IgD-negative memory B cell (primary cell): Measurements from ENCODE around the gene C8B. TPM values are rescaled to one million over a fixed set of nuclear protein-coding genes. Genes with fewer than 3 reads are reported as not detected.
A peak's percentile ranks its signal among the peaks of the same experiment; 100 is the strongest.

ENCODE experiments used
- H3K27ac Mint-ChIP-seq, 3 donors: one replicate each; pipeline ENCODE4 v1.8.0; 2020 to 2022; ENCODE audit warnings: mild to moderate bottlenecking in 3 of 3, mixed read lengths in 3 of 3, moderate library complexity in 1 of 3
- H3K27me3 Mint-ChIP-seq: one replicate; pipeline ENCODE4 v1.8.0; 2021; ENCODE audit warnings: mixed read lengths
- H3K36me3 Mint-ChIP-seq: one replicate; pipeline ENCODE4 v1.8.0; 2020; ENCODE audit warnings: mild to moderate bottlenecking, mixed read lengths
- H3K4me1 Mint-ChIP-seq, 3 donors: one replicate each; pipeline ENCODE4 v1.8.0; 2020 to 2022; ENCODE audit warnings: mixed read lengths in 3 of 3, mild to moderate bottlenecking in 1 of 3
- H3K4me3 Mint-ChIP-seq, 4 donors: one replicate each; pipeline ENCODE4 v1.8.0; 2020 to 2022; ENCODE audit warnings: mild to moderate bottlenecking in 4 of 4, mixed read lengths in 4 of 4, moderate library complexity in 3 of 4
- H3K9me3 Mint-ChIP-seq, 3 donors: one replicate each; pipeline ENCODE4 v1.8.0; 2020 to 2021; ENCODE audit warnings: mixed read lengths in 3 of 3, mild to moderate bottlenecking in 1 of 3
- polyA plus RNA-seq: library from polyadenylated mRNA; unstranded; fragments of 300-500 nt; fragmentation: Illumina TruSeq; gene quantifications from one replicate; pipeline ENCODE4 v1.2.3, GENCODE V29; 2021

C8B gene
- polyA plus RNA-seq, 1 donor from 2014 or later, result not detected

DNA sequence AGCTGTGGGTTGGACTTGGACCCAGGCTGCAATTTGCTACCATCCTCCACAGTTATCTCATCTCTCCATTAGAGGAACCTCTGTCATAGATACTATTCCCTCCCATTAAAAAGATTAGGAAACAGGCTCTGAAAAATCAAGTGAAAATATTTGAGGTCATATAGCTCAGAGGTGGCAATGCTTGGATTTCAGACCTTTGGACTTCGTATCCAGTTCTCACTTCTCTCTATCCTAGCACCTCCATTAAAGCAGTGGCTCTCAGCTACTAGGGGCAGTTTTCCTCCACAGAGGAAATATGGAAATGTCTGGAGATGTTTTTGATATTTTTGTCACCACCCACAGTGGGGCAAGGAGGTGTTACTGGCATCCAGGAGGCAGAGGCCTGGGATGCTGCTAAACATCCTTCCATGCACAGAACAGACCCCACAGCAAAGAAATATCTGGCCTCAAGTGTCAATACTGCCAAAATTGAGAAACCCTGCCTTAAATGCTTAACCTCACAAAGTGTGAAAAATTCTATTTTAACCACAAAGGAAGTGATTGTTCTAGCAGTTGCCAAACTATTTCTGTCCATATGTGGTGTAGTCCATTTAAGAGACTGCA, 57.1 kb downstream of the C8B start:
- no peaks in the 10 kb centered on the region for H3K4me1 Mint-ChIP-seq

GRCh38 chr1:56905667-56906066, 60.1 kb downstream of the C8B start:
- Mint-ChIP-seq H3K36me3 (no peaks in the 10 kb centered on the region), H3K4me3 (no peak overlapping the region), H3K27me3 (peaks cover 2% of the 10 kb centered on the region), H3K9me3 (no peaks in the 10 kb centered on the region), H3K27ac (peak overlapping the region in 1 of 3 donors; percentile 3), H3K4me1 (no peaks in the 10 kb centered on the region)

More for the DNA sequence above, 57.1 kb downstream of the C8B start:
- Mint-ChIP-seq H3K9me3 (no peaks in the 10 kb centered on the region), H3K27me3 (peaks cover 2% of the 10 kb centered on the region), H3K4me3 (no peak overlapping the region), H3K36me3 (no peaks in the 10 kb centered on the region), H3K27ac (no peak overlapping the region)

DNA sequence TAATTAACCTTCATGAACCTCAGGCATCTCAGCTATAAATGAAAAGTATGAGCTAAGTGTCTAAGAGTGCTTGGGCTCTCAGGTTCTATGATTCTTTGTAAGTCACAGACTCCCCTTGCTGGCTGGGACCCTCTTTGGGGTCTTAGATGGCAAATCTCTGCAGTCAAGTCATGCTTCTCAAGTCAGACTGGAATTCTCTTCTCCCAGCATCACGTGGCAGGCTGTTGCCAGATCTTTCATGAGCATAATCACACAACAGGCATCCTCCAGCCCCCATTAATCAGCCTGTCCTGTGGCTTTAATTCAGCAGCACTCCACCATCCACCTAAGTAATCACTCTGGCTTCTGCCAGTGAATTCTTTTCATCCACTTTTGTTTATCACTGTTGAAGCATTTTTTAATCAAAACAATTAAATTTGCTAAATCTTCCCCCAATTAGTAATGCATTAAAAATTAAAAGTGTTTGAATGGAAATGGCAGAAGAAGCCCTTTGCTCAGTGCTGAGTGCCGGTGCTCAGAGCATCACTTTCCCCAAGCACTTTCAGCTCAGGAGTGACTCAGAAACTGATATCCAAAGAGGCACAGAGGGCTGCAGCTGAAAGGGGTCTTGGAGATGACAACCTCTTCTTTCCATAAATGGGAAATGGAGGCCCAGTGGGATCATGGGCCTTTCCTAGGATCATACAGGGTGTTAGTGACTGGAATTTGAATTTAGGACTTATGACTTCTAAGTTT, 61.0 kb downstream of the C8B start:
- Mint-ChIP-seq H3K27me3 (no peaks in the 10 kb centered on the region), H3K27ac (no peak overlapping the region), H3K9me3 (no peaks in the 10 kb centered on the region), H3K4me1 (no peaks in the 10 kb centered on the region), H3K4me3 (no peak overlapping the region), H3K36me3 (no peaks in the 10 kb centered on the region)

- no peak overlapping the region for H3K4me3 Mint-ChIP-seq
- no peaks in the 10 kb centered on the region for H3K27me3 Mint-ChIP-seq
- H3K36me3 Mint-ChIP-seq, result no peaks in the 10 kb centered on the region
- no peaks in the 10 kb centered on the region for H3K4me1 Mint-ChIP-seq
- no peaks in the 10 kb centered on the region for H3K9me3 Mint-ChIP-seq
- H3K27ac Mint-ChIP-seq, result no peak overlapping the region
These were observed 62.0 kb downstream of the C8B start for GRCh38 chr1:56903778-56904177.

- H3K9me3 Mint-ChIP-seq, result no peaks in the 10 kb centered on the region
- no peak overlapping the region for H3K27ac Mint-ChIP-seq
- H3K36me3 Mint-ChIP-seq, result no peaks in the 10 kb centered on the region
- no peaks in the 10 kb centered on the region for H3K4me1 Mint-ChIP-seq
- H3K27me3 Mint-ChIP-seq, result no peaks in the 10 kb centered on the region
- H3K4me3 Mint-ChIP-seq, result no peak overlapping the region
These were observed 64.1 kb downstream of the C8B start for GRCh38 chr1:56901716-56902115.

GRCh38 chr1:56898879-56899278, 66.9 kb downstream of the C8B start:
- no peaks in the 10 kb centered on the region for H3K36me3 Mint-ChIP-seq
- H3K27ac Mint-ChIP-seq, result no peak overlapping the region
- H3K9me3 Mint-ChIP-seq, result no peaks in the 10 kb centered on the region
- no peaks in the 10 kb centered on the region for H3K4me1 Mint-ChIP-seq
- H3K27me3 Mint-ChIP-seq, result no peaks in the 10 kb centered on the region
- no peak overlapping the region for H3K4me3 Mint-ChIP-seq

GRCh38 chr1:56898005-56898373, 67.8 kb downstream of the C8B start:
- Mint-ChIP-seq H3K4me1 (no peaks in the 10 kb centered on the region), H3K27me3 (no peaks in the 10 kb centered on the region), H3K36me3 (no peaks in the 10 kb centered on the region), H3K27ac (peak overlapping the region in 1 of 3 donors; percentile 21), H3K4me3 (no peak overlapping the region), H3K9me3 (no peaks in the 10 kb centered on the region)

DNA sequence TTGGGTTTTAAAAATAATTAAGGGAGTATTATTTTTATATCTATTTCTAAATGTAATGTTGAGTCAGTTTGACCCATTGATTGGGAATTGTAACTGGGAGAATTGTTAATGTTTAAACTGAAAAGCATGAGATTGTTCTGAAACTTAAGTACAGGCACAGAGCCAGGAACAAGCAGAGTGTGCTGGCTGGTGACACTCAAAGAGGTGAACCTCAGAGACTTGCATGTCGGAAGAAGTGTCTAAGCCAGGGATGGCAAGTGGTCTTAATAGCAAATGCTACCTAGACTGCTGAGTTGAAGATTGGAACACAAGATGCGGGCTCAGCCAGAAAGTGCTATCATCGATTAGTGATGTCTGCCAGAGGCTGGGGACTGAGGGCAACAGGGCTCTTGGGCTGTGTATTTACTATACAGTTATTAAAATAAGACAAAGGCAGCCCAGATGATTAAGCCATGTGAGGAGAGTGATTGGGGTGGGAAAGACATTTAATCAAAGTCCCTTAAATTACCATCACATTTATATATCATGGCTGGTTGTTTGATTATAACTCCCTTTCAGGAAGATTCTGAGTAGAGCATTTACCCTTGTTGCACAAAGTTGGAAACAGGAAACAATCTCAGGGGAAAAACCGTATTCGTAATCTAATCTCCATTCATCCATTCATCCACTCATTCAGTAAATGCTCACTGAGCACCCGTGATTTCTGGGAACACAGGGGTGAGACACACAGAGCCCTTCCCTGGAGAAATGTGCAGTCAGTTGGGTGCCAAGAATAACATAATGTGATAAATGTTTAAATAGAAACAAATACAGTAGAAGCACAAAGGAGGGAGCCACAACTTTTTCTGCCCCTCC, 68.4 kb downstream of the C8B start:
- no peaks in the 10 kb centered on the region for H3K36me3 Mint-ChIP-seq
- no peaks in the 10 kb centered on the region for H3K9me3 Mint-ChIP-seq
- peak overlapping the region in 1 of 3 donors; percentile 21 for H3K27ac Mint-ChIP-seq
- no peaks in the 10 kb centered on the region for H3K27me3 Mint-ChIP-seq
- H3K4me1 Mint-ChIP-seq, result no peaks in the 10 kb centered on the region
- no peak overlapping the region for H3K4me3 Mint-ChIP-seq

- Mint-ChIP-seq H3K36me3 (no peaks in the 10 kb centered on the region), H3K27me3 (no peaks in the 10 kb centered on the region), H3K9me3 (no peaks in the 10 kb centered on the region), H3K27ac (no peak overlapping the region), H3K4me1 (no peaks in the 10 kb centered on the region), H3K4me3 (no peak overlapping the region)
These were observed 71.8 kb downstream of the C8B start for GRCh38 chr1:56894014-56894413.

- Mint-ChIP-seq H3K4me3 (no peak overlapping the region), H3K4me1 (no peaks in the 10 kb centered on the region), H3K27ac (no peak overlapping the region), H3K27me3 (no peaks in the 10 kb centered on the region), H3K36me3 (no peaks in the 10 kb centered on the region), H3K9me3 (peaks cover 0 to 2% (median 0%) of the 10 kb centered on the region in 3 donors)
These were observed 75.6 kb downstream of the C8B start for GRCh38 chr1:56890229-56890628.

GRCh38 chr1:56881417-56881816, 84.4 kb downstream of the C8B start:
- no peaks in the 10 kb centered on the region for H3K36me3 Mint-ChIP-seq
- H3K4me3 Mint-ChIP-seq, result no peak overlapping the region
- H3K27me3 Mint-ChIP-seq, result no peaks in the 10 kb centered on the region
- peaks cover 0 to 2% (median 0%) of the 10 kb centered on the region in 3 donors for H3K9me3 Mint-ChIP-seq
- H3K27ac Mint-ChIP-seq, result no peak overlapping the region
- no peaks in the 10 kb centered on the region for H3K4me1 Mint-ChIP-seq

DNA sequence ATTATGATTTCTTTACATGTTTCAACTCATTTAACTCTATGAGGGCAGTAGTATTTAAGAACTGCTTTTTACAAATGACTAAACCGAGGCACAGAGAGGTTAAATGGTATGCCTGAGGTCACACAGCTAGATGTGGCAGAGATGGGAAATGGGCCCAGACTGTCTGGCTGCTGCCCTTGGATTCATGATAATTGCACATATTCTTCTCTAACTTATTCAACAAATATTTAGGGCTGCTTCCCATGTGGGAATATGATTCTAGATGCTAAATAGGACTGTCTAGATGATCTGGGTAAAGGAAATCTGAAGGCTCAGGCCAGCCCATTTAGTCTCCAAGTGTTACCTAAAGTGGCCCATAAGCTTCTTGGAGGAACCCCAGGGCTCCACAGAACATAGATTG, 85.0 kb downstream of the C8B start:
- H3K9me3 Mint-ChIP-seq, result peaks cover 0 to 4% (median 0%) of the 10 kb centered on the region in 3 donors
- H3K4me1 Mint-ChIP-seq, result no peaks in the 10 kb centered on the region
- H3K36me3 Mint-ChIP-seq, result no peaks in the 10 kb centered on the region
- no peak overlapping the region for H3K27ac Mint-ChIP-seq
- no peak overlapping the region for H3K4me3 Mint-ChIP-seq
- H3K27me3 Mint-ChIP-seq, result peaks cover 1% of the 10 kb centered on the region

Other genes starting within 250 kb of the C8B start
- not detected for gene FYB2, start 146.6 kb downstream of the C8B start, polyA plus RNA-seq
- gene C8A, start 111.2 kb downstream of the C8B start, polyA plus RNA-seq, result not detected